Common myeloid progenitor, CD34-positive (primary cell): ENCODE data around the gene MMP11.

Source experiments
- CTCF ChIA-PET: fragments of 350-600 bp; sonication (Branson Sonifier 250); formaldehyde crosslinking; loops from one replicate; lab custom pipeline; 2021; ENCODE audit warnings: antibody characterized with exemption; lab: Charles Lee
- POLR2A ChIA-PET: fragments of 350-600 bp; sonication (Branson Sonifier 250); formaldehyde crosslinking; loops from one replicate; lab custom pipeline; 2021; ENCODE audit warnings: antibody characterized with exemption; lab: Charles Lee
- DNase-seq, 3 donors: peaks; one replicate each; pipeline versions ENCODE4 v3.0.0 to v3.0.0-alpha.2; 2013
- H3K27ac ChIP-seq, 2 experiments: 1 replicate in 1 of 2; 2 replicates in 1 of 2; pipeline ENCODE4 v1.7.0; 2013; ENCODE audit warnings: inconsistent platforms in 2 of 2, low read length in 2 of 2, mild to moderate bottlenecking in 2 of 2, low read depth in 1 of 2, moderate library complexity in 1 of 2; ENCODE audit not compliant: severe bottlenecking in 2 of 2, insufficient read depth in 1 of 2, poor library complexity in 1 of 2
- H3K27me3 ChIP-seq, 5 experiments: replicated peaks in 2 of 5; 1 replicate in 3 of 5; 2 replicates in 2 of 5; pipeline versions ENCODE4 v1.6.1 to v1.7.0; 2013; ENCODE audit warnings: low read length in 4 of 5, mild to moderate bottlenecking in 2 of 5, moderate library complexity in 2 of 5, inconsistent platforms in 1 of 5; ENCODE audit not compliant: insufficient read depth in 5 of 5, control insufficient read depth in 4 of 5
- H3K36me3 ChIP-seq, 4 experiments: 1 replicate in 2 of 4; 2 replicates in 2 of 4; pipeline versions ENCODE4 v1.6.1 to v1.7.0; 2013; ENCODE audit warnings: low read length in 3 of 4, control low read depth in 1 of 4, mild to moderate bottlenecking in 1 of 4; ENCODE audit not compliant: control insufficient read depth in 4 of 4, insufficient read depth in 4 of 4
- H3K4me1 ChIP-seq, 4 experiments: 1 replicate in 3 of 4; 2 replicates in 1 of 4; pipeline versions ENCODE4 v1.6.1 to v1.7.1; 2013; ENCODE audit warnings: low read length in 3 of 4, mild to moderate bottlenecking in 3 of 4, control low read depth in 1 of 4, inconsistent platforms in 1 of 4, moderate library complexity in 1 of 4; ENCODE audit not compliant: control insufficient read depth in 4 of 4, insufficient read depth in 4 of 4; ENCODE audit errors: control extremely low read depth in 1 of 4
- H3K4me3 ChIP-seq, 7 experiments: 1 replicate in 4 of 7; 2 replicates in 3 of 7; pipeline versions ENCODE4 v1.5.1 to v1.7.0; 2013; ENCODE audit warnings: mild to moderate bottlenecking in 7 of 7, low read length in 6 of 7, moderate library complexity in 6 of 7, inconsistent platforms in 2 of 7, low read depth in 2 of 7, control low read depth in 1 of 7; ENCODE audit not compliant: insufficient read depth in 4 of 7, control insufficient read depth in 1 of 7; ENCODE audit errors: extremely low read depth in 1 of 7
- H3K9me3 ChIP-seq, 5 experiments: 1 replicate in 4 of 5; 2 replicates in 1 of 5; pipeline versions ENCODE4 v1.6.1 to v1.7.1; 2013; ENCODE audit warnings: low read length in 4 of 5, mild to moderate bottlenecking in 2 of 5, inconsistent platforms in 1 of 5, low read depth in 1 of 5, moderate library complexity in 1 of 5; ENCODE audit not compliant: control insufficient read depth in 4 of 5, insufficient read depth in 2 of 5; ENCODE audit errors: control extremely low read depth in 1 of 5
- WGBS: methylation state at CpG from one replicate; pipeline ENCODE4 v1.1.5; 2013; ENCODE audit not compliant: insufficient coverage; 5-methylcytosine and 5-hydroxymethylcytosine counted together

The MMP11 gene

GRCh38 chr22:23789121-23789520 is 16.5 kb downstream of the MMP11 start:
- H3K9me3 ChIP-seq, result no peaks in the 10 kb centered on the region
- H3K27ac ChIP-seq, result peak overlapping the region in 1 of 2 experiments; percentile 17
- POLR2A ChIA-PET, result no interaction called here
- no peak overlapping the region for H3K4me3 ChIP-seq
- H3K36me3 ChIP-seq, result peaks cover 5 to 38% (median 25%) of the 10 kb centered on the region in 4 experiments
- CTCF ChIA-PET, result interaction anchor here (0.6 to 2.4 kb wide), 11 partner anchors 9 to 61 kb away, joined by 3 to 14 read pairs (median 3); partner anchors contain the start of gene CHCHD10
- H3K4me1 ChIP-seq, result peaks cover 8 to 30% (median 25%) of the 10 kb centered on the region in 4 experiments
- no peaks in the 10 kb centered on the region for H3K27me3 ChIP-seq
- no peak for DNase-seq
- 95% methylated on average over 4 of the region's 4 CpGs for WGBS

- H3K36me3 ChIP-seq, result peaks cover 5 to 43% (median 28%) of the 10 kb centered on the region in 4 experiments
- no peaks in the 10 kb centered on the region for H3K9me3 ChIP-seq
- ChIA-PET POLR2A (no interaction called here), CTCF (interaction anchor here (0.6 to 2.4 kb wide), 10 partner anchors 9 to 60 kb away, joined by 3 to 14 read pairs (median 3); partner anchors contain the start of gene CHCHD10)
- 92% methylated on average over 4 of the region's 4 CpGs for WGBS
- H3K4me3 ChIP-seq, result no peak overlapping the region
- no peak overlapping the region for H3K27ac ChIP-seq
- no peak for DNase-seq
- no peaks in the 10 kb centered on the region for H3K27me3 ChIP-seq
- peaks cover 8 to 25% (median 20%) of the 10 kb centered on the region in 4 experiments for H3K4me1 ChIP-seq
Observed at GRCh38 chr22:23789638-23790037, 17.0 kb downstream of the MMP11 start.

GRCh38 chr22:23790819-23791737 is 18.4 kb downstream of the MMP11 start:
- H3K9me3 ChIP-seq, result no peaks in the 10 kb centered on the region
- DNase-seq, result no peak
- CTCF ChIA-PET, result no interaction called here
- peaks cover 5 to 53% (median 38%) of the 10 kb centered on the region in 4 experiments for H3K36me3 ChIP-seq
- POLR2A ChIA-PET, result no interaction called here
- WGBS, result 92% methylated on average over 8 of the region's 11 CpGs
- no peak overlapping the region for H3K27ac ChIP-seq
- peaks cover 8 to 19% (median 17%) of the 10 kb centered on the region in 4 experiments for H3K4me1 ChIP-seq
- no peak overlapping the region for H3K4me3 ChIP-seq
- H3K27me3 ChIP-seq, result no peaks in the 10 kb centered on the region

- no peak for DNase-seq
- Histone ChIP-seq H3K36me3 (peaks cover 11 to 58% (median 44%) of the 10 kb centered on the region in 4 experiments), H3K27me3 (no peaks in the 10 kb centered on the region), H3K27ac (no peak overlapping the region), H3K4me3 (no peak overlapping the region), H3K9me3 (no peaks in the 10 kb centered on the region), H3K4me1 (peaks cover 8 to 13% (median 11%) of the 10 kb centered on the region in 4 experiments)
- WGBS, result 98% methylated on average over 25 of the region's 25 CpGs
- CTCF ChIA-PET, result no interaction called here
- POLR2A ChIA-PET, result no interaction called here
Observed at GRCh38 chr22:23791738-23792645, 19.3 kb downstream of the MMP11 start.

- ChIA-PET POLR2A (no interaction called here), CTCF (interaction anchor here (0.7 kb wide), 1 partner anchor 43 kb away, joined by 3 read pairs; the partner anchor contains the start of gene ZNF70)
- no peaks in the 10 kb centered on the region for H3K27me3 ChIP-seq
- H3K9me3 ChIP-seq, result no peaks in the 10 kb centered on the region
- H3K4me3 ChIP-seq, result no peak overlapping the region
- no peak overlapping the region for H3K27ac ChIP-seq
- H3K36me3 ChIP-seq, result peaks cover 11 to 66% (median 49%) of the 10 kb centered on the region in 4 experiments
- H3K4me1 ChIP-seq, result peaks cover 0 to 3% (median 2%) of the 10 kb centered on the region in 4 experiments
- WGBS, result 93% methylated on average over 6 of the region's 8 CpGs
- no peak for DNase-seq
Observed at GRCh38 chr22:23793326-23793725, 20.7 kb downstream of the MMP11 start.

GRCh38 chr22:23796461-23796860 is 23.8 kb downstream of the MMP11 start:
- DNase-seq, result no peak
- POLR2A ChIA-PET, result interaction anchor here (0.6 kb wide), 1 partner anchor 55 kb away, joined by 3 read pairs; no protein-coding TSS in a partner anchor
- CTCF ChIA-PET, result interaction anchor here (0.9 to 1.6 kb wide), 2 partner anchors 25 to 48 kb away, joined by 4 to 5 read pairs; no protein-coding TSS in a partner anchor

More at GRCh38 chr22:23796461-23796860, 23.8 kb downstream of the MMP11 start:
- Histone ChIP-seq H3K4me1 (no peaks in the 10 kb centered on the region), H3K9me3 (no peaks in the 10 kb centered on the region), H3K27ac (no peak overlapping the region), H3K36me3 (peaks cover 16 to 83% (median 61%) of the 10 kb centered on the region in 4 experiments), H3K4me3 (no peak overlapping the region), H3K27me3 (no peaks in the 10 kb centered on the region)
- WGBS, result 88% methylated on average over 5 of the region's 5 CpGs
